ENCODE results near the gene ANKS1B.

ANKS1B gene

DNA sequence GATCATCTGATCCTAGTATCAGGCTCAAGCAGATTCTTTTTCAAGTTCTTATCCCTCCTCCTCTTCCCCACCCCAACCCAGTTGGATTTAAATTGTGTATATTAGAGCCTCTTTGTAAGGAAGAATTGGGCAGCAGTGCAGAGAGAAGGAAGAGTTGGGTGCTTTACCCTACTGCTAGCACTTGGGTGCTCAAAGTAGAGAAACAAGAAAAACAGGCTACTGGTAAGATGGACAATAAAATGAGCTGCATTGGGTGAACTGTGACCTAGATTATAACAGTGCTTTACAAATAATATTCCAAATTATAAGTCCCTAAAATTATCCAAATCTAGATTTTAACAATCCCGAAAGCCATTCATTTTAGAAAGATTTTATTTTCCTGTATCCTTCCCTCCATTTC is 700.6 kb downstream of the ANKS1B start:
- no peak for ATAC-seq
- no peak for TF ChIP-seq TSHZ2 (CRISPR knock-in tag; IDR thresholded peaks at IDR 0.05)
- TF ChIP-seq ARNTL (CRISPR knock-in tag; IDR thresholded peaks at IDR 0.05; ENCODE audit: borderline replicate concordance, low read depth) = no peak
- no peak for TF ChIP-seq ZC3H10 (CRISPR knock-in tag; IDR thresholded peaks at IDR 0.05)
- TF ChIP-seq TCF4 (CRISPR knock-in tag; IDR thresholded peaks at IDR 0.05; ENCODE audit: borderline replicate concordance) = no peak
- no peak for TF ChIP-seq OSR1 (CRISPR knock-in tag; IDR thresholded peaks at IDR 0.05)
- no peak for TF ChIP-seq PPARA (CRISPR knock-in tag; IDR thresholded peaks at IDR 0.05; ENCODE audit: borderline replicate concordance)
- TF ChIP-seq RARB (CRISPR knock-in tag; IDR thresholded peaks at IDR 0.05) = no peak
- no peak for TF ChIP-seq CSDC2 (CRISPR knock-in tag; IDR thresholded peaks at IDR 0.05)
- TF ChIP-seq, protein P1, sequence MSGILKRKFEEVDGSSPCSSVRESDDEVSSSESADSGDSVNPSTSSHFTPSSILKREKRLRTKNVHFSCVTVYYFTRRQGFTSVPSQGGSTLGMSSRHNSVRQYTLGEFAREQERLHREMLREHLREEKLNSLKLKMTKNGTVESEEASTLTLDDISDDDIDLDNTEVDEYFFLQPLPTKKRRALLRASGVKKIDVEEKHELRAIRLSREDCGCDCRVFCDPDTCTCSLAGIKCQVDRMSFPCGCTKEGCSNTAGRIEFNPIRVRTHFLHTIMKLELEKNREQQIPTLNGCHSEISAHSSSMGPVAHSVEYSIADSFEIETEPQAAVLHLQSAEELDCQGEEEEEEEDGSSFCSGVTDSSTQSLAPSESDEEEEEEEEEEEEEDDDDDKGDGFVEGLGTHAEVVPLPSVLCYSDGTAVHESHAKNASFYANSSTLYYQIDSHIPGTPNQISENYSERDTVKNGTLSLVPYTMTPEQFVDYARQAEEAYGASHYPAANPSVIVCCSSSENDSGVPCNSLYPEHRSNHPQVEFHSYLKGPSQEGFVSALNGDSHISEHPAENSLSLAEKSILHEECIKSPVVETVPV (CRISPR knock-in tag; IDR thresholded peaks at IDR 0.05) = no peak
- no peak for TF ChIP-seq BACH2 (CRISPR knock-in tag; IDR thresholded peaks at IDR 0.05; ENCODE audit: borderline replicate concordance)
- no peak for TF ChIP-seq TOX (CRISPR knock-in tag; IDR thresholded peaks at IDR 0.05; ENCODE audit: borderline replicate concordance)
- TF ChIP-seq ZNF8 (CRISPR knock-in tag; IDR thresholded peaks at IDR 0.05) = no peak

- ATAC-seq = no peak
- TF ChIP-seq ZFP3 (CRISPR knock-in tag; IDR thresholded peaks at IDR 0.05) (no peak), OSR1 (CRISPR knock-in tag; IDR thresholded peaks at IDR 0.05) (no peak), TCF4 (CRISPR knock-in tag; IDR thresholded peaks at IDR 0.05; ENCODE audit: borderline replicate concordance) (no peak), ZNF8 (CRISPR knock-in tag; IDR thresholded peaks at IDR 0.05) (no peak)
- TF ChIP-seq, protein P1 (CRISPR knock-in tag; IDR thresholded peaks at IDR 0.05) = no peak
Observed at GRCh38 chr12:99282624-99283023, 702.1 kb downstream of the ANKS1B start.

DNA sequence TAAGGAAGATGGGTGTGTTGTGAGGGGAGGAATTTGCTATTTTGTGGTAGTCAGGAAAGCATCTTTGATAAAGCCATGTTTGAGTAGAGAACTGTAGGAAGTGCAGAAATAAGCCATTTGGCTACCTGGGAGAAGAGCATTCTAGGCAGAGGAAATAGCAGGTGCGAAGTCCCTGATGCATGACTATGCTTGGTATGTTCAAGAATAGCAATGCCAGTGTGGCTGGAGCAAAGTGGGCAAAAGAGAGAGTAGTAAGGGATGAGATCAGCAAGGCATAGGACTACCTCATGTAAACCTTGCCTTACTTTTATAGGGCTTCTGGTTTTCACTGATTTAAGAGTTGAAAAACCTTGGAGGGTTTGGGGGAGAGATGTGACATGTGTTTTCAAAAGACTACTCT is 702.6 kb downstream of the ANKS1B start:
- TF ChIP-seq ZC3H10 (CRISPR knock-in tag; IDR thresholded peaks at IDR 0.05) (no peak), OSR1 (CRISPR knock-in tag; IDR thresholded peaks at IDR 0.05) (no peak), GLIS3 (CRISPR knock-in tag; IDR thresholded peaks at IDR 0.05) (no peak), ZFP3 (CRISPR knock-in tag; IDR thresholded peaks at IDR 0.05) (no peak), ZFP30 (CRISPR knock-in tag; IDR thresholded peaks at IDR 0.05) (no peak), ISL1 (CRISPR knock-in tag; IDR thresholded peaks at IDR 0.05) (no peak), TOX (CRISPR knock-in tag; IDR thresholded peaks at IDR 0.05; ENCODE audit: borderline replicate concordance) (no peak), PPARA (CRISPR knock-in tag; IDR thresholded peaks at IDR 0.05; ENCODE audit: borderline replicate concordance) (no peak), RARB (CRISPR knock-in tag; IDR thresholded peaks at IDR 0.05) (no peak), ZNF565 (CRISPR knock-in tag; conservative IDR thresholded peaks at IDR 0.05; ENCODE audit: low read depth) (no peak), BACH2 (CRISPR knock-in tag; IDR thresholded peaks at IDR 0.05; ENCODE audit: borderline replicate concordance) (no peak), POU6F1 (CRISPR knock-in tag; IDR thresholded peaks at IDR 0.05; ENCODE audit: borderline replicate concordance, low read depth) (no peak), CSDC2 (CRISPR knock-in tag; IDR thresholded peaks at IDR 0.05) (no peak), SNAI2 (CRISPR knock-in tag; IDR thresholded peaks at IDR 0.05) (no peak), ARNTL (CRISPR knock-in tag; IDR thresholded peaks at IDR 0.05; ENCODE audit: borderline replicate concordance, low read depth) (no peak), PATZ1 (CRISPR knock-in tag; IDR thresholded peaks at IDR 0.05; ENCODE audit: borderline replicate concordance) (no peak)
- TF ChIP-seq, protein P1 (CRISPR knock-in tag; IDR thresholded peaks at IDR 0.05) = no peak
- TF ChIP-seq, protein P2, sequence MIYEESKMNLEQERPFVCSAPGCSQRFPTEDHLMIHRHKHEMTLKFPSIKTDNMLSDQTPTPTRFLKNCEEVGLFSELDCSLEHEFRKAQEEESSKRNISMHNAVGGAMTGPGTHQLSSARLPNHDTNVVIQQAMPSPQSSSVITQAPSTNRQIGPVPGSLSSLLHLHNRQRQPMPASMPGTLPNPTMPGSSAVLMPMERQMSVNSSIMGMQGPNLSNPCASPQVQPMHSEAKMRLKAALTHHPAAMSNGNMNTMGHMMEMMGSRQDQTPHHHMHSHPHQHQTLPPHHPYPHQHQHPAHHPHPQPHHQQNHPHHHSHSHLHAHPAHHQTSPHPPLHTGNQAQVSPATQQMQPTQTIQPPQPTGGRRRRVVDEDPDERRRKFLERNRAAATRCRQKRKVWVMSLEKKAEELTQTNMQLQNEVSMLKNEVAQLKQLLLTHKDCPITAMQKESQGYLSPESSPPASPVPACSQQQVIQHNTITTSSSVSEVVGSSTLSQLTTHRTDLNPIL (CRISPR knock-in tag; IDR thresholded peaks at IDR 0.05; ENCODE audit: low read depth) = no peak
- ATAC-seq = no peak
